KMS-11 (cell line): ENCODE results near the gene TC2N.

Source experiments
- H2AFZ ChIP-seq: fragments of 200-600 bp; sonication (generic); 2 replicates; pipeline ENCODE4 v1.6.1; 2016; ENCODE audit warnings: antibody characterized with exemption, mixed run types, low read depth
- H3K27ac ChIP-seq: fragments of 200-600 bp; sonication (generic); 2 replicates; pipeline ENCODE4 v1.6.1; 2016; ENCODE audit warnings: mild to moderate bottlenecking, mixed run types
- H3K27me3 ChIP-seq: fragments of 200-600 bp; sonication (generic); 2 replicates; pipeline ENCODE4 v1.6.1; 2017; ENCODE audit warnings: mild to moderate bottlenecking, low read depth, mixed run types, moderate library complexity; ENCODE audit not compliant: insufficient read depth
- H3K36me3 ChIP-seq: fragments of 200-600 bp; sonication (generic); 2 replicates; pipeline ENCODE4 v1.6.1; 2017; ENCODE audit warnings: mild to moderate bottlenecking, mixed run types; ENCODE audit not compliant: insufficient read depth
- H3K4me1 ChIP-seq: fragments of 200-600 bp; sonication (generic); 2 replicates; pipeline ENCODE4 v1.6.1; 2016; ENCODE audit warnings: mild to moderate bottlenecking, low read depth, mixed run types; ENCODE audit not compliant: poor library complexity, severe bottlenecking
- H3K4me2 ChIP-seq: fragments of 200-600 bp; sonication (generic); 2 replicates; pipeline ENCODE4 v1.7.0; 2016; ENCODE audit warnings: mild to moderate bottlenecking, mixed run types
- H3K4me3 ChIP-seq: fragments of 200-600 bp; sonication (generic); IDR thresholded peaks from 2 replicates; pipeline ENCODE4 v1.6.1; 2017; ENCODE audit warnings: low read depth, low read length, mixed read lengths; ENCODE audit not compliant: insufficient read depth
- H3K79me2 ChIP-seq: fragments of 200-600 bp; sonication (generic); 2 replicates; pipeline ENCODE4 v1.6.1; 2016; ENCODE audit warnings: low read depth, mixed run types; ENCODE audit not compliant: insufficient read depth
- H3K9ac ChIP-seq: fragments of 200-600 bp; sonication (generic); 2 replicates; pipeline ENCODE4 v1.6.1; 2016; ENCODE audit warnings: mild to moderate bottlenecking, mixed run types
- H4K20me1 ChIP-seq: fragments of 200-600 bp; sonication (generic); 2 replicates; pipeline ENCODE4 v1.6.1; 2016; ENCODE audit warnings: mild to moderate bottlenecking, mixed run types; ENCODE audit not compliant: insufficient read depth
- CTCF ChIP-seq: fragments of 200-600 bp; sonication (generic); conservative IDR thresholded peaks from 2 replicates; pipeline ENCODE4 v1.6.1; 2017; ENCODE audit warnings: low read depth, mild to moderate bottlenecking, antibody characterized with exemption, low read length, moderate library complexity, mixed read lengths

Gene TC2N

GRCh38 chr14:91867316-91867988, at the start of gene TC2N:
Gene TC2N, minus strand, starts transcription at chr14:91867536. Its CDS starts 53,767 bp downstream, at chr14:91813769.
- no peak within 1 kb of the TSS for H3K4me3 ChIP-seq
- TF ChIP-seq CTCF, result no peak
- no peaks in the 10 kb centered on the region for H3K36me3 ChIP-seq
- no peak within 1 kb of the TSS for H2AFZ ChIP-seq
- H3K27me3 ChIP-seq, result peaks cover 33% of the 10 kb centered on the region
- H3K4me2 ChIP-seq, result peak within 1 kb of the TSS; percentile 73; the same call in 1 of the 2 replicates
- no peak within 1 kb of the TSS for H3K9ac ChIP-seq
- peaks cover 38% of the 10 kb centered on the region for H3K4me1 ChIP-seq
- H3K27ac ChIP-seq, result no peak within 1 kb of the TSS
- H3K79me2 ChIP-seq, result no peaks in the 10 kb centered on the region
- peaks cover 4% of the 10 kb centered on the region; the same call in 1 of the 2 replicates for H4K20me1 ChIP-seq

GRCh38 chr14:91912035-91912434, 44.7 kb upstream of the TC2N start:
- Histone ChIP-seq H3K4me2 (no peak overlapping the region), H3K27me3 (no peaks in the 10 kb centered on the region), H4K20me1 (no peaks in the 10 kb centered on the region), H3K4me1 (no peaks in the 10 kb centered on the region), H3K4me3 (no peak overlapping the region), H3K27ac (no peak overlapping the region), H3K36me3 (no peaks in the 10 kb centered on the region), H3K9ac (no peak overlapping the region), H2AFZ (no peak overlapping the region), H3K79me2 (no peaks in the 10 kb centered on the region)
- no peak for TF ChIP-seq CTCF

- H2AFZ ChIP-seq, result no peak overlapping the region
- H3K27me3 ChIP-seq, result no peaks in the 10 kb centered on the region
- H3K36me3 ChIP-seq, result no peaks in the 10 kb centered on the region
- no peaks in the 10 kb centered on the region for H4K20me1 ChIP-seq
- H3K4me1 ChIP-seq, result no peaks in the 10 kb centered on the region
- peak; percentile 62 for TF ChIP-seq CTCF
- H3K9ac ChIP-seq, result no peak overlapping the region
- H3K4me2 ChIP-seq, result no peak overlapping the region
- no peak overlapping the region for H3K4me3 ChIP-seq
- no peak overlapping the region for H3K27ac ChIP-seq
- H3K79me2 ChIP-seq, result no peaks in the 10 kb centered on the region
Measured at GRCh38 chr14:91911474-91912032, 44.2 kb upstream of the TC2N start.

- Histone ChIP-seq H3K9ac (no peak overlapping the region), H3K4me1 (no peaks in the 10 kb centered on the region)
Measured at GRCh38 chr14:91910196-91910595, 42.9 kb upstream of the TC2N start.

More at GRCh38 chr14:91910196-91910595, 42.9 kb upstream of the TC2N start:
- H3K27ac ChIP-seq, result no peak overlapping the region
- H2AFZ ChIP-seq, result no peak overlapping the region
- no peaks in the 10 kb centered on the region for H4K20me1 ChIP-seq
- no peaks in the 10 kb centered on the region for H3K79me2 ChIP-seq
- H3K4me3 ChIP-seq, result no peak overlapping the region
- no peak for TF ChIP-seq CTCF
- no peaks in the 10 kb centered on the region for H3K27me3 ChIP-seq
- H3K4me2 ChIP-seq, result no peak overlapping the region
- H3K36me3 ChIP-seq, result no peaks in the 10 kb centered on the region
